K562 (cell line): ENCODE measurements around the gene MGAT4B. TPM values are rescaled to one million over a fixed set of nuclear protein-coding genes. Genes with fewer than 3 reads are reported as not detected.

Source experiments
- BRD9 ChIP-seq: fragments of 450-650 bp; IDR thresholded peaks from 2 replicates; pipeline ENCODE4 v1.6.1; 2018; ENCODE audit warnings: low read depth; ENCODE audit not compliant: partially characterized antibody
- CREB5 ChIP-seq: fragments of 250-450 bp; sonication (Bioruptor Pico); IDR thresholded peaks from 2 replicates; pipeline ENCODE4 v1.5.0; 2020; ENCODE audit warnings: mild to moderate bottlenecking
- GMEB1 ChIP-seq: fragments of 250-450 bp; sonication (Bioruptor Pico); IDR thresholded peaks from 2 replicates; pipeline ENCODE4 v1.4.0; 2020; ENCODE audit warnings: mild to moderate bottlenecking
- HINFP ChIP-seq: fragments of 450-650 bp; conservative IDR thresholded peaks from 2 replicates; pipeline ENCODE4 v1.6.1; 2016; ENCODE audit warnings: missing genetic modification characterization, low read depth, mild to moderate bottlenecking, control low read depth, missing compliant biosample characterization
- HNRNPUL1 ChIP-seq: fragments of 200-400 bp; formaldehyde crosslinking; IDR thresholded peaks from 2 replicates; pipeline ENCODE4 v1.6.1; 2017; ENCODE audit warnings: low read length
- JUNB ChIP-seq: fragments of 450-650 bp; formaldehyde crosslinking; conservative IDR thresholded peaks from 2 replicates; pipeline ENCODE4 v1.4.0; 2020; ENCODE audit warnings: mild to moderate bottlenecking
- KAT8 ChIP-seq: fragments of 450-650 bp; IDR thresholded peaks from 2 replicates; pipeline ENCODE4 v1.6.1; 2016; ENCODE audit warnings: low read depth, mild to moderate bottlenecking
- KLF16 ChIP-seq: IDR thresholded peaks from 2 replicates; pipeline ENCODE4 v1.6.1; 2016; ENCODE audit warnings: antibody characterized with exemption
- MAFF ChIP-seq: IDR thresholded peaks from 2 replicates; pipeline ENCODE4 v1.6.1; 2012; ENCODE audit warnings: low read length, improper control_type of control experiment
- MTA1 ChIP-seq: fragments of 450-650 bp; IDR thresholded peaks from 2 replicates; pipeline ENCODE4 v1.6.1; 2017; ENCODE audit warnings: borderline replicate concordance
- NBN ChIP-seq: fragments of 450-650 bp; IDR thresholded peaks from 2 replicates; pipeline ENCODE4 v1.6.1; 2016; ENCODE audit warnings: low read depth, mild to moderate bottlenecking
- PCBP1 ChIP-seq: fragments of 200-400 bp; formaldehyde crosslinking; IDR thresholded peaks from 2 replicates; pipeline ENCODE4 v1.6.1; 2018; ENCODE audit warnings: mild to moderate bottlenecking, low read depth, low read length; ENCODE audit not compliant: poor library complexity, severe bottlenecking
- POLR3G ChIP-seq: IDR thresholded peaks from 2 replicates; pipeline ENCODE4 v1.6.1; 2011; ENCODE audit not compliant: insufficient read length, insufficient replicate concordance; ENCODE audit errors: extremely low read depth
- PRPF4 ChIP-seq: fragments of 200-400 bp; formaldehyde crosslinking; IDR thresholded peaks from one replicate; pipeline ENCODE4 v1.6.1; 2017; ENCODE audit warnings: low read length, low read depth, mild to moderate bottlenecking; ENCODE audit not compliant: insufficient read depth, poor library complexity, severe bottlenecking
- TAF15 ChIP-seq: fragments of 200-400 bp; formaldehyde crosslinking; IDR thresholded peaks from 2 replicates; pipeline ENCODE4 v1.6.1; 2017; ENCODE audit warnings: mild to moderate bottlenecking, low read depth, low read length, moderate library complexity
- ZNF263 ChIP-seq: sonication (generic); formaldehyde crosslinking; IDR thresholded peaks from 2 replicates; pipeline ENCODE4 v1.8.0; 2022; ENCODE audit warnings: mild to moderate bottlenecking, missing genetic modification reagents, borderline replicate concordance
- ZNF518B ChIP-seq: fragments of 250-450 bp; sonication (Bioruptor Pico); IDR thresholded peaks from 2 replicates; pipeline ENCODE4 v1.5.0; 2021; ENCODE audit warnings: mild to moderate bottlenecking, moderate library complexity
- ZNF76 ChIP-seq: fragments of 250-450 bp; sonication (Bioruptor Pico); IDR thresholded peaks from 2 replicates; pipeline ENCODE4 v1.4.0; 2020; ENCODE audit warnings: mild to moderate bottlenecking, moderate library complexity, borderline replicate concordance
- ZNF77 ChIP-seq: fragments of 250-450 bp; sonication (Bioruptor Pico); IDR thresholded peaks from 2 replicates; pipeline ENCODE4 v1.5.0; 2020
- ZNF780A ChIP-seq: fragments of 250-450 bp; sonication (Bioruptor Pico); IDR thresholded peaks from 2 replicates; pipeline ENCODE4 v1.5.0; 2021; ENCODE audit warnings: mild to moderate bottlenecking
- polyA plus RNA-seq, 8 experiments: library from polyadenylated mRNA; depleted of rRNA in 4 of 8; stranded (reverse) in 5 of 8; unstranded in 3 of 8; fragments of >200 nt; fragmentation: Nextera tagmentation in 2 of 8; fragmentation: Illumina TruSeq in 1 of 8; extraction: Ambion mirVana in 2 of 8; extraction: Trizol in 1 of 8; gene quantifications; 2 replicates each; pipeline versions ENCODE4 v1.2.1 to v1.2.3, GENCODE V29; 2011 to 2014; ENCODE audit warnings: inconsistent platforms in 1 of 8, missing spikeins in 1 of 8
- total RNA-seq, 7 experiments: library from RNA; depleted of rRNA in 6 of 7; stranded (reverse); fragments of >200 nt in 6 of 7; fragmentation: Illumina TruSeq in 2 of 7; extraction: Trizol in 2 of 7; gene quantifications; 2 replicates each; pipeline versions ENCODE4 v1.2.1 to v1.2.3, GENCODE V29; 2011 to 2021; ENCODE audit warnings: low replicate concordance in 1 of 7

Gene MGAT4B
- total and polyA plus RNA-seq, 9 of the 15 experiments (the other 6 are each of a cell fraction or from before 2014, with no cell fraction given) = 0.34 to 133 (median 75.4) TPM

GRCh38 chr5:179821298-179822058 lies 14.8 kb upstream of the MGAT4B start (continued):
- TF ChIP-seq ZNF518B (CRISPR knock-in tag) (no peak), POLR3G (no peak), KAT8 (no peak), PRPF4 (peak; percentile 31), JUNB (no peak), TAF15 (no peak), ZNF780A (CRISPR knock-in tag) (no peak), NBN (no peak), ZNF76 (CRISPR knock-in tag) (no peak), MTA1 (no peak), KLF16 (no peak), ZNF77 (CRISPR knock-in tag) (no peak), GMEB1 (CRISPR knock-in tag) (no peak), HNRNPUL1 (no peak), PCBP1 (peak; percentile 95), ZNF263 (CRISPR knock-in tag) (no peak; the same call in 1 of the 2 replicates), HINFP (no peak), CREB5 (CRISPR knock-in tag) (no peak), MAFF (no peak), BRD9 (no peak)
